GM23248 (cell line): Measurements from ENCODE around the gene CLRN1. TPM values are rescaled to one million over a fixed set of nuclear protein-coding genes. Genes with fewer than 3 reads are reported as not detected.

ENCODE experiments used
- DNase-seq: peaks from one replicate; pipeline ENCODE4 v3.0.0-alpha.2; 2015
- H2AFZ ChIP-seq: fragments of 200-600 bp; sonication (generic); 2 replicates; pipeline ENCODE4 v1.6.1; 2016; ENCODE audit warnings: antibody characterized with exemption
- H3F3A ChIP-seq: fragments of 200-600 bp; sonication (generic); 2 replicates; pipeline ENCODE4 v1.6.1; 2016; ENCODE audit warnings: mild to moderate bottlenecking, antibody characterized with exemption, mixed run types; ENCODE audit not compliant: insufficient read depth
- H3K27ac ChIP-seq: fragments of 200-600 bp; sonication (generic); 2 replicates; pipeline ENCODE4 v1.5.1; 2016; ENCODE audit warnings: mild to moderate bottlenecking
- H3K27me3 ChIP-seq: fragments of 200-600 bp; sonication (generic); replicated peaks from 2 replicates; pipeline ENCODE4 v1.6.1; 2016; ENCODE audit warnings: mild to moderate bottlenecking; ENCODE audit not compliant: insufficient read depth
- H3K36me3 ChIP-seq: fragments of 200-600 bp; sonication (generic); 2 replicates; pipeline ENCODE4 v1.6.1; 2016; ENCODE audit warnings: low read depth, mild to moderate bottlenecking
- H3K4me1 ChIP-seq: fragments of 200-600 bp; sonication (generic); 2 replicates; pipeline ENCODE4 v1.6.1; 2016; ENCODE audit warnings: mild to moderate bottlenecking; ENCODE audit not compliant: insufficient read depth
- H3K4me2 ChIP-seq: fragments of 200-600 bp; sonication (generic); one replicate; pipeline ENCODE4 v1.6.1; 2016; ENCODE audit warnings: mild to moderate bottlenecking; ENCODE audit not compliant: unreplicated experiment
- H3K4me3 ChIP-seq: fragments of 200-600 bp; sonication (generic); 2 replicates; pipeline ENCODE4 v1.5.1; 2016; ENCODE audit warnings: mild to moderate bottlenecking
- H3K79me2 ChIP-seq: fragments of 200-600 bp; sonication (generic); 2 replicates; pipeline ENCODE4 v1.6.1; 2016; ENCODE audit warnings: mild to moderate bottlenecking; ENCODE audit not compliant: insufficient read depth
- H3K9ac ChIP-seq: fragments of 200-600 bp; sonication (generic); 2 replicates; pipeline ENCODE4 v1.6.1; 2016; ENCODE audit warnings: mild to moderate bottlenecking
- H3K9me2 ChIP-seq: fragments of 200-600 bp; sonication (generic); 2 replicates; pipeline ENCODE4 v1.6.1; 2016; ENCODE audit warnings: mixed run types, mild to moderate bottlenecking, moderate library complexity; ENCODE audit not compliant: insufficient read depth
- H3K9me3 ChIP-seq: fragments of 200-600 bp; sonication (generic); one replicate; pipeline ENCODE4 v1.6.1; 2017; ENCODE audit warnings: low read depth
- H4K20me1 ChIP-seq: fragments of 200-600 bp; sonication (generic); 2 replicates; pipeline ENCODE4 v1.6.0; 2016; ENCODE audit not compliant: insufficient read depth
- EZH2 ChIP-seq: fragments of 200-600 bp; sonication (generic); IDR thresholded peaks from 2 replicates; pipeline ENCODE4 v1.6.1; 2018; ENCODE audit warnings: antibody characterized with exemption, mild to moderate bottlenecking; ENCODE audit not compliant: insufficient read depth, poor library complexity, severe bottlenecking
- EZH2phosphoT487 ChIP-seq: fragments of 200-600 bp; sonication (generic); IDR thresholded peaks from 2 replicates; pipeline ENCODE4 v1.6.1; 2018; ENCODE audit warnings: antibody characterized with exemption, moderate library complexity, mild to moderate bottlenecking, low read depth; ENCODE audit not compliant: insufficient read depth
- WGBS, 2 experiments: methylation state at CpG; one replicate each; pipeline ENCODE4 v1.1.6; 2015 to 2017; ENCODE audit warnings: low lambda C conversion rate in 2 of 2, low coverage in 1 of 2; ENCODE audit errors: missing lambda C conversion rate in 2 of 2; 5-methylcytosine and 5-hydroxymethylcytosine counted together
- in situ Hi-C: fragments of 300-500 bp; cut with MboI; formaldehyde crosslinking; loops from 2 replicates; pipeline ENCODE4 v1.15.0; 2020
- polyA plus RNA-seq: library from polyadenylated mRNA; unstranded; fragments of >200 nt; fragmentation: Nextera tagmentation; extraction: Ambion mirVana; gene quantifications from 2 replicates; pipeline ENCODE4 v1.2.1, GENCODE V29; 2016
- total RNA-seq: library from RNA; depleted of rRNA; stranded (reverse); fragments of >200 nt; shearing (Covaris generic); gene quantifications from 2 replicates; pipeline ENCODE4 v1.2.3, GENCODE V29; 2014

The CLRN1 gene
- total and polyA plus RNA-seq, 2 experiments from 2014 or later = not detected

GRCh38 chr3:150985711-150986110 is 13.2 kb upstream of the CLRN1 start:
- H3K9ac ChIP-seq = no peak overlapping the region
- H3K27me3 ChIP-seq = peaks cover 10% of the 10 kb centered on the region
- H3K4me3 ChIP-seq = no peak overlapping the region
- H3K4me1 ChIP-seq = no peaks in the 10 kb centered on the region
- no peaks in the 10 kb centered on the region for H4K20me1 ChIP-seq
- no peaks in the 10 kb centered on the region for H3K9me3 ChIP-seq
- H2AFZ ChIP-seq = no peak overlapping the region
- DNase-seq = no peak
- no peaks in the 10 kb centered on the region for H3K36me3 ChIP-seq
- no peak overlapping the region for H3K4me2 ChIP-seq
- H3K9me2 ChIP-seq = no peaks in the 10 kb centered on the region
- H3F3A ChIP-seq = no peaks in the 10 kb centered on the region
- H3K79me2 ChIP-seq = no peaks in the 10 kb centered on the region
- in situ Hi-C loops = no loop called here
- TF ChIP-seq EZH2 (no peak), EZH2phosphoT487 (no peak)
- H3K27ac ChIP-seq = no peak overlapping the region

DNA sequence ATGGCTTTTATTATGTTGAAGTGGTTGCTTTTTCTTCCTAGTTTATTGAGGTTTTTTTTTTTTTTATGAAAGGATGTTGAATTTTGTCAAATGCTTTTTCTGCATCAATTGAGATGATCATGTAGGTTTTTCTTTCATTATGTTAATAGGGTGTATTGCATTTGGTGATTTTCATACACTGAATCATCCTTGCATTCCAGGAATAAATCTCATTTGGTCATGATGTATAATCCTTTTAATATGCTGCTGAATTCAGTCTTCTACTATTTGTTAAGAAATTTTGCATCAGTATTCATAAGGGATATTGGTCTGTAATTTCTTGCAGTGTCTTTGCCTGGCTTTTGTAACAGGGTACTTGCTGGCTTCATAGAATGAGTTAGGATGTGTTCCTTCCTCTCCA is 11.5 kb upstream of the CLRN1 start:
- H4K20me1 ChIP-seq = no peaks in the 10 kb centered on the region
- in situ Hi-C loops = no loop called here
- H2AFZ ChIP-seq = no peak overlapping the region
- peaks cover 15% of the 10 kb centered on the region; the same call in 1 of the 2 replicates for H3K27me3 ChIP-seq
- no peak overlapping the region for H3K4me2 ChIP-seq
- H3K9ac ChIP-seq = no peak overlapping the region
- peak; percentile 34 for DNase-seq
- H3K4me1 ChIP-seq = no peaks in the 10 kb centered on the region
- H3K9me3 ChIP-seq = no peaks in the 10 kb centered on the region
- no peaks in the 10 kb centered on the region for H3K9me2 ChIP-seq
- H3K36me3 ChIP-seq = no peaks in the 10 kb centered on the region
- no peaks in the 10 kb centered on the region for H3F3A ChIP-seq
- H3K4me3 ChIP-seq = no peak overlapping the region
- H3K79me2 ChIP-seq = no peaks in the 10 kb centered on the region
- no peak for TF ChIP-seq EZH2
- no peak for TF ChIP-seq EZH2phosphoT487
- H3K27ac ChIP-seq = no peak overlapping the region

DNA sequence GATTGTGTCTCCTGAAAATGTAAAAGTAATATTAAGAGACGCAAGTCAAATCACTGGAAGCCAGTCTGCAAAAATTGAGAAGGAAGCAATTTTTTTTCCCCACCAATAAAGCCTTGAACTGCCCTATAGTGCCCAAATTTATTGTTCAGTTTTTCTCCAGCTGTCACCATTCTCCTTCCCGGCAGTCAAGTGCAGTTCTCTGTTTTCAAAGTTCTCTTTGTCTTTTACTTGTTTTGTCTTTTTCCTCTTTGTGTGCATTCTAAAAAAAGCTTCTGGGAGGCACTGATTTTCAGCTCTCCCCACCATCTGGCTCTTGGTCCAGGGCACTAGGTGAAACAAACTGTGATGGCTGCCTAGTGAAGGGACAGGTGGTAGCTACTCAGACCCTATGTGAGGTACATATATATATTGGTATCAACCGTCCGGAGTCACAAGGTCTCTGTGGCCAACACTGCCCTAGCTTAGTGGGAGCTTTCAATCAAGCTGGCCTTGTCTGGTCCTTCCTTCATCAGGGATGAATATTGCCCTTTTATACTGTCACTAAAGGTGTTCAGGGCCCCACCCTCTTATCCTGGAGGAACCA is 6.1 kb upstream of the CLRN1 start:
- Histone ChIP-seq H2AFZ (no peak overlapping the region), H3F3A (no peaks in the 10 kb centered on the region), H3K9me3 (no peaks in the 10 kb centered on the region), H3K27me3 (peaks cover 41% of the 10 kb centered on the region), H3K4me3 (no peak overlapping the region), H3K79me2 (no peaks in the 10 kb centered on the region), H4K20me1 (no peaks in the 10 kb centered on the region), H3K4me2 (no peak overlapping the region), H3K9ac (no peak overlapping the region), H3K9me2 (no peaks in the 10 kb centered on the region), H3K36me3 (no peaks in the 10 kb centered on the region), H3K27ac (no peak overlapping the region), H3K4me1 (no peaks in the 10 kb centered on the region)
- no peak for TF ChIP-seq EZH2phosphoT487
- in situ Hi-C loops = no loop called here
- DNase-seq = no peak
- 79 to 90% methylated on average over 4 of the region's 4 CpGs for WGBS, 2 experiments

DNA sequence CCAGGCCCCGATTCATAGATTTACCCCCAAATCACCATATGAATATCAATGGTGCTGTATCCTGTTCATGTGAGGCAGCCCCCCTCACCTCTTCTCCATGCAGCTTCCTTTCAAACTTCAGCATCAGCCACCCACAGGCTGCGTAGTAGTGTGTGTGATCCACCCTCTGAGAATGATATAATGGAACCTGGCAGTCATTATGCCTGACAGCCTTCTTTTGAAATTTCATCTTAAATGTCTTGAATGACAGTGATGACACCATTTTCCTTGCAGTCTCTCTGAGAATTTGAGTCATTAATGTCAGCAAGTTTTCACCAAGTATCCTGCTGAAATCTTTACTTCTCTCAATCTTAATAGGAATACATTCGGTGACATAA is 3.5 kb upstream of the CLRN1 start:
- Histone ChIP-seq H3F3A (0 out of 2 replicates have a peak, but pooled peaks cover 4% of the 10 kb centered on the region), H4K20me1 (no peaks in the 10 kb centered on the region), H3K9me3 (no peaks in the 10 kb centered on the region), H3K27ac (no peak overlapping the region), H3K79me2 (no peaks in the 10 kb centered on the region), H3K9ac (no peak overlapping the region), H3K4me3 (no peak overlapping the region), H3K9me2 (no peaks in the 10 kb centered on the region), H3K4me2 (no peak overlapping the region), H3K36me3 (no peaks in the 10 kb centered on the region), H3K27me3 (peaks cover 33% of the 10 kb centered on the region), H2AFZ (no peak overlapping the region), H3K4me1 (peaks cover 3% of the 10 kb centered on the region)
- in situ Hi-C loops = no loop called here
- WGBS, 2 experiments = 44 to 53% methylated on average over 3 of the region's 3 CpGs
- no peak for DNase-seq
- TF ChIP-seq EZH2phosphoT487 (no peak), EZH2 (no peak)
